GM18868 (cell line): ENCODE results near the gene RS1.

Source experiments
- ATAC-seq: cut with Tn5 transposase; IDR thresholded peaks from one replicate; pipeline ENCODE4 v1.9.1; 2021; ENCODE audit warnings: mild to moderate bottlenecking, moderate library complexity; ENCODE audit not compliant: unreplicated experiment

Gene RS1

DNA sequence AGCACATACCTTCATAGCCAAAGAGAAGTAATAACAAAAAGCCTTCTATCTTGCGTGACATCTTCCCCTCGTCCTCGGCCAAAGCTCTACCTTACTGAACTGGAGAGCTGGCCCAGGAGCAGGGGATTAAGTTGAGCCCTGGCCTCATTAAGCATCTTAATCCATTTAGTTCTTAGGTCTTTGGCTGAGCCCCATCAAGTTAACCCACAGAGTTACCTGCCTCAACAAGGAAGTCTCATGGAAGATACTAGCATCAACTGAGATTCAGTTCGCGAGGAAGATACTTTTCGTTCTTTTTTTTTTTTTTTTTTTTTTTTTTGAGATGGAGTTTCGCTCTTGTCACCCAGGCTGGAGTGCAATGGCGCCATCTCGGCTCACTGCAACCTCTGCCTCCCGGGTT lies at the start of gene RS1:
TSS of gene RS1 (minus strand) at position 101 of the 400 bp plus-strand sequence. CDS start at position 61, 40 bp downstream.
- no peak for ATAC-seq

DNA sequence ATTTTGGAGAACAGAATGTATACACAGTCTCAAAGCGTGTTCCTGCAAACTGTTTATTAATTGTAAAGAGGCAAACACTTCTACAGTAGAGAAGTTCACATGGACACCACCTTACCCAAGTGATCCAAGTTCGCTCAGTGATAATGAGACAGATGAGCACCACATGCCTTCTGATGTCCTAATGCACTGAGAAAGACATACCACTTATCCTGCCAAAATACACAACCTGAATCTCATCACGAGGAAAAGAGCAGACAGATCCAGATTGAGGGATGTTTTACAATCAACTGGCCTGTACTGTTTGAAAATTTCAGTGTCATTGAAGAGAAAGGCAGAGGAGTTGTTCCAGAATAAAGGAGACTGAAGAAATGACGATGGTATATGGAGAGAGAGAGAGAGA lies 47.9 kb upstream of the RS1 start:
- no peak for ATAC-seq

DNA sequence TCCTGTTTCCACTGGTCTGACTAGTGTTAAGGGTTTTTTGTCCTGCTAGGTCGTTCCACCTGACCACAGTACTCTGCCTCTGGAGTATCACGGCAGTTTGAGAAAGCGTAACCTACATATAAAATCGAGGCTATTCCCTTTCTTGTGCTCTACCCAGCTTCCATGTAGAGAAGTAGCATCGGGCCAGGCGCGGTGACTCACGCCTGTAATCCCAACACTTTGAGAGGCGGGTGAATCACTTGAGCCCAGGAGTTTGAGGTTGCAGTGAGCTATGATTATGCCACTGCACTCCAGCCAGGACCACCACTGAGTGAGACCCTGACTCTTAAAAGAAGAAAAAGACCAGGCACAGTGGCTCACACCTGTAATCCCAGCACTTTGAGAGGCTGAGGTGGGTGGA lies 43.0 kb upstream of the RS1 start:
- no peak for ATAC-seq

DNA sequence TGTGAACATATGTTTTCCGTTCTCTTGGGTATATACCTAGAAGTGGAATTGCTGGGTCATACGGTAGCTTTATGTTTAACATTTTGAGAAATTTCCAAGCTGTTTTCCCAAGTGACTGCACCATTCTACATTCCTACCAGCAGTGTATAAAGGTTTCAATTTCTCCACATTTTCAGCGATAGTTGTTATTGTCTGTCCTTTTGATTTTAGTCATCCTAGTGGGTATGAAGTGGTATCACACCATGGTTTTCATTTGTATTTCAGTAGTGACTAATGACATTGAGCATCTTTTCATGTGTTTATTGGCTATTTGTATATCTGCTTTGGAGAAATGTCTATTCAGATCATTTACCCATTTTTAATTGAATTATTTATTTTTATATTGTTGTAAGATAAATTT lies 37.9 kb upstream of the RS1 start:
- ATAC-seq: no peak

DNA sequence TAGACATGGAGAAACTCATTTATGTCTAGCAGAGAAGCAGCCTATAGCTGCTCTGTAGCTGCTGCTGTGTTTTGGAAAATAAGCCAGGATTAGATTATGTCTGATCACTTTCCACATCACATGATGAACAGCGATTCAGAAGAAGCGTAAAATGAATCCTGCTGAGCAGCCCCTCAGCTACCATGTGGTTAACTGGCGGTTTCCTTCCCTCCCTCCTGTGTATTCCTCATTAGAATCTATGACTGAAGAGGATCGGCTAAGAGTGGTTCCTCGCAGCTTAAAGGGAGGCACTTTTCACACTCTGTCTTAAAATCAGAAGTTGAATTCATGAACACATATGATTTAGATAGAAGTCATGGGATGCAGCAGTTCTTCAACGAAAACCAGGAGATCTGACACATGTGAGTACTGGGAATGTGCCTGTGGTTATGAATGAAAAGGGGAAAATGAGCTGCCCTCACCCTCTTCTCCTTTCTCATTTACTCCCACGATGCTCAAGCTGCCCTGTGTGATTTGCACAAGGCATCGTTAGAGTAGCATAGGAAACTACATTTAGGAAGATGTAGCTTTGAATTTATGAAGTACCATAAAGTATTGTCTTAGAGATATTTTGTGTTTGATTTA lies 35.6 kb upstream of the RS1 start, which contains the start of gene PPEF1:
TSS of gene PPEF1 (plus strand) at position 220 of the 624 bp plus-strand sequence. CDS start at position 356, 136 bp downstream.
- no peak for ATAC-seq

DNA sequence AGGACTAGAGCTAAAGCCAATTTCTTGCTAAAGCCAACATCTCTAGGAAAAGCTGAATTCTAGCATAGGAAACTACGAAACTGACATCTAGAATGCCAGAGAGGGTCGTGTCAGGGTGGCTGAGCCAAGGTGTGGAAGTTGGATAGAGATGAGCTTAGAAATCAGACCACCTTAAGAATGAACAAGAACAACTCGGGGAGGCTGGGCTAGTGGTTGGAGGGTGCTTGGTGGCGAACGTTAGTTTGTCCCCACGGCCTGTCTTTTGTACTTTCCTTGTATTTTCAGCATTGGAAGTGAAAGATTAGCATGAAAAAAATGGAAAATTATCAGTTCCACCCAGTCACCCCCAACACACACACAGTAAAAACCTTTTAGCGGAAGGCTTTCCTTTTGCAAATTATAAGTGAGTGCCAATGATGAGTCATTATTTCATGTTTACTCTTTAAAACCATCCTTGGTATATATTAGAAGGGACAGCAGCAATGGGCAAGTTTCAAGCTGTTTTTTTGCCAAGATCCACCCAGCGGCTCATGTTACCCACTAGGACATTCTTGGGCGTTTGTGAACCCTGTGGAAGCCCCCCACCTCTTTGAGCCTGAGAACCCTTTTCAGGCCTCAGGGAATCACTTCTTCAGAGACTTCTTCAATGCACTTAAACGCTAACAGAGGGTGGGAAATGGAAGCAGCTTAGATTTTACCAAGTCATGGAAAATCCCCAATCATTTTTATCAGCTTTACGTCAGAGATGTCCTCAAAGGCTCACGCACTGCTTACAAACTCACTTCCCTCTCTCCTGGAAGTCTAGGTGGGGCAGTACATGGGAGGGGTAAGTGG lies 30.7 kb upstream of the RS1 start:
- no peak for ATAC-seq

DNA sequence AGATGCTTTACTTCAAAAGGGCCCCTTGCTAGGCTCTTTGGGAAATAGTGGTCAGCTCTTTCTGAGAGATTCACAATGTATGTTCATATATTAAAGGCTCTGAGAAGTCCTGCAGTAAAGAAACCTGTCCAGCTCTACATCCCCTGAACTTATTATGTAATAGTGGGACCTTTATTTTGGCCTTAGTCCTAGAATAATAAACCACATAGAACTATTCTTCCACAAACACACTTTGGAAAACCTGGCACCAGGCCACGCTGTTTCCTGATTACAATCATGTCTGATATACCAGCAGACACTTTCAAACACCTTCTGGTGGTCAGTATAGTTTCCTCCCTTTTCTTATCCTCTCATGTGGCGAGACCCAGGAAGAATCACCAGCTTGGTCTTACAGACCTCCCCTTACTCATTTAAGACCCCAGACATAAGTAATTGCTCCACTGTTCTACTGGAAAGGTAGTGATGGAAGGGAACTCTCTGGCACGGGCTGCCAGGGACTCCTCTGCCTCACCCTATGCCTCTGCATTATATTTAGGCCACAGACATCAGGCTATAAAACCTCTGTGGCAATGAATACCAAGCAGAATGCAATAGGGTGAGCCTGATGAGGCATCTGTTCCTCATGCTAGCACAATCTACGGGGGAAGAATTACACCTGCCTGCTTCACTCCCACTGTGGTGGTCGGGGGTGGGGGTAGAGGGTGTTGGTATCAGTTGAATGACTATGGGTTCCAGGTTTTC lies 29.9 kb upstream of the RS1 start:
- ATAC-seq: no peak

DNA sequence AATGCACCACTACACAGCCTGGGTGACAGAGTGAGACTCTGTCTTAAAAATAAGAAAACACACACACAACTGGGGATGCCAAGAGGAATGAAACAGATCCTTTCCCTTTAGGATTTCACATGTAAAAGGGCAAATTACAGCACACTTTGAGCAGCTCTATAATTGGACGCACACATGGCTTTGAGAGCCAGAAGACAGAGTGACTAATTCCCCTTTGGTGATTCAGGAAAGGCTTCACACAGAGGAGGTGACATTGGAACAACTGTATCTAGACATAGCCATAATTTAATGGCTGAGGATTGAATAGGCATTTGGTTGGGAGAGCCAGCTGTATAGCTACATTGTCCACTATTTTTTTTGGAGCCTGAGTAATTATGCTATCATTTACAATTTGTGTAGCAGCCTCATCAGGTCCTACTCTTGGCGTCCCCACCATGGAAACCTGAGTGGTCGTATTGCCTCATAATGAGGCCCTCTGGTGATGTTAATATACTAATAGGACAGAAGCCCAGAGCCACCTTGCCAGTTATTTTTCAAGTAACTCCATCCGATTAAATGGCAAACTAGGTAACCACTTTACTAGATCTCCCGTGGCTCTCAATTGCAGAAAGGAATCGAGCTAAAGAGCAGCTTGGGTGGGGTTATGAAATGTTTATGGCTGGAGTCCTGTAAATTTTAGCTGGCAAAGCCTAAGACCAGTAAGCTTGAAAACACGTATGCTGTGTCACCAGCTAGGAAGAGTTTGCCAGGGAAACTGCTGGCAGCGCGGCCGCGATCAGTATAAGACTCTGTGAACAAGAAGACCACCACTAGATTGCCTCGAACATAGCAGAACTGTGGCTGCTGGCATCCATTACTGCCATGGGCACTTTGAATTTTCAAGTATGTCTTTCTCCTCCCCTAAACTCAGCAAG lies 27.1 kb upstream of the RS1 start:
- no peak for ATAC-seq

DNA sequence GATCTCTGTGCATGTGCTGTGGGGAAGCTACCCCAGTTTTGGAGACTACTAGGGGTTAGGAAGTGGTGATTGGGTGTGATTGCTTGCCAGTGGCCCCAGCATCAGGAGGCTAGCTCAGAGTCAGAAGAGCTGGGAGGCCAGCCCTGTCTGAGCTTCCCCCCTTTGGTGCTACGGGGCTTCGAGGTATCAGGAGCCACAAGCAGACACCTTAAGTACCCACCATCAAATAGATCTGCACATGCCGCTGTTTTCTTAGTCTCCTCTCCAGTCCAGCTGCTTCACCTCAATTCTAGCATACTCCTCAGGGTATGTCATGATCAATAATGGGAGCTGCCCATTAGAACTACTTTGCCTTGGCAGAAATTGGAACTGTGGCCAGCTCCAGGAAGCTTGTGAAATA lies 24.7 kb upstream of the RS1 start:
- ATAC-seq: no peak

DNA sequence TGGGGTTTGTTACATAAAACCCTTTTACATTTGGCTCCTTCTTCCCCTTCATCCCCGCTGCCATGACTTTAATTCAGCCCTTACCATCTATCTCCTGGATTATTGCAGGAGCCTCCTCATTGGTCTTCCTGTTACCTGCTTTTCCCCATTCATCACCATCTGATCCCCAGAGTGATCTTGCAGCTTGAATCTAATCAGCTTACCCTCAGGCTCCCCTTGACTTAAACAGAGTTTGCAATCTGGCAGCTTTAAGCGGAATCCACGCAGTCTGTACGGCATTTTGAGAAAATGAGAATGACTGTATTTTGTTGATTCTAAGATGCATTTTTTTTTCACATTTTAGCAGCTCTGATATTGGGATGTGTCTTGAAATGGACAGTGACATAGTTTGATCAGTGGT lies 20.6 kb upstream of the RS1 start:
- no peak for ATAC-seq

DNA sequence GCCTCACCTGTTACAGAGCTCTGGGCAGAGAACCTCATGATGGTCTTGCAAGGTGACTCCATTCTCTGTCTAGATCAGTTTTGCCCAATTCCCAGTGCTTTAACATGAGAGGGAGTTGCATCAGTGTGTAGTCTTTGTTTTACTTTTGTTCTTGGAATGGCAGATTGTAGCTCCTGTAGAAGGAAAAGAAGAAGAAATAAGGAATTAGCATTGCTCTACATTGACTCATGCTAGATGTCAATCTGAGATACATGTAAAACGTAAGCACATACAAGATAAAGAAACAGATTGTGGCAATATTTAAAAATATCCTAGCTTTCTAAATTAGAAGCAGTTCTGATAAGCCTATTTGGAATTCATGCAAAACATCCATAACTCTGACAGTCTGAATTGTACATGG lies 19.5 kb upstream of the RS1 start:
- no peak for ATAC-seq

DNA sequence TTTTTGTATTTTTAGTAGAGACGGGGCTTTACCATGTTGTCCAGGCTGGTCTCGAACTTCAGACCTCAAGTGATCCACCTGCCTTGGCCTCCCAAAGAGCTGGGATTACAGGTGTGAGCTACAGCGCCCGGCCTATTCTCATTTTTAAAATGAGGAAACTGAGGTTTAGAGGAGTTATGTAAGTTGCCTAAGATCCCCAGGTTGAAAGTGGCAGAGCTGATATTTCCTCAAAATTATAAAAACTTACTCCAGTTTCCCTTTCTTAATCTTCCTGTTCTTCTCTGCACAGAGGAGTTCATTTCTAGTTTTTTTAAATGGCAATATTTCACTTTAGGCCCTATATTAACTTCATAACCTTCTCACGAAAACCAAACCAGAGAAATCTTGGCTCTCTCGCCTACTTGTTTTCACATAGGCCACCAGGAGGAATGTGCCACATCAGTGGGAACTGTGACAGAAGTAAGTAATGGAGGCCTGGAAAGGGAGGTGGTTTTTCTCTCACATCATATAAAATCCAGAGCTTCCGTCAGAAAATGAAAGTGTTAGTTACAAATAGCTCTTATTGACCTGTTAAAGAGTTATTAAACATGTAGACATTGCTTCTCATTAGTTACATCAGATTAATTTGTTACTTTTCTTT lies 16.1 kb upstream of the RS1 start:
- ATAC-seq: no peak

DNA sequence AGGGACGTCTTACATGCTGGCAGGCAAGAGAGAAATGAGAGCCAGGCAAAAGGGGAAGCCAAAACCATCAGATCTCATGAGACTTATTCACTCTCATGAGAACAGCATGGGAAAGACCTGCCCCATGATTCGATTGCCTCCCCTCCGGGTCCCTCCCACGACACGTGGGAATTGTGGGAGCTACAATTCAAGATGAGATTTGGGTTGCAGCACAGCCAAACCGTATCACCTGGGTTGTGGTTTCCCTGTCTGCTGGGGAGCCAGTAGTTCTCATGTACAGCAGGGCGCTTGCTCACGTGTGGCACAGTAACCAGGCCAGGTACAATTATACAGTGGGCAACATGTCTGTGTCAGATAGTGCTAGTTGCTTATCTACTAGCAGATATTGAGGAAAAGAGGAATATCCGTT lies 11.1 kb upstream of the RS1 start:
- no peak for ATAC-seq

DNA sequence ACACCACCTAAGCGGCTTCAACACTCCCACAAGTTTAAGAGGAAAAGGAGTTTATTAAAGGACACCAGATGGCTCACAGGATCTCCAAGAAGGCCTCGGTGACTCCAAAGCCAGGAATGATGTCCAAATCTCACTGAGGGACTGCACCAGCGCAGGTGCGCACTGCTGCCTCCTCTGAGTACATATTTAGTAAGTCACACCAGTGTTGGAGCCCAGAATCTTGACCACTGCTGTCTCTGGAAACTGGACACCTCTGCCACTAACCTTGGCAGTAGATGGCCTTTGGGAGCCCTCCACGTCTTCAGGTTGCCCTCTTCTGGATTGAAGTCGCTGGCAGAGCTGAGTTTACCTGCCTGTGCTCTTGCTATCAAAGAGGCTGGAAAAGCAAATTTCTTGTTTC lies 10.1 kb upstream of the RS1 start:
- ATAC-seq: no peak

DNA sequence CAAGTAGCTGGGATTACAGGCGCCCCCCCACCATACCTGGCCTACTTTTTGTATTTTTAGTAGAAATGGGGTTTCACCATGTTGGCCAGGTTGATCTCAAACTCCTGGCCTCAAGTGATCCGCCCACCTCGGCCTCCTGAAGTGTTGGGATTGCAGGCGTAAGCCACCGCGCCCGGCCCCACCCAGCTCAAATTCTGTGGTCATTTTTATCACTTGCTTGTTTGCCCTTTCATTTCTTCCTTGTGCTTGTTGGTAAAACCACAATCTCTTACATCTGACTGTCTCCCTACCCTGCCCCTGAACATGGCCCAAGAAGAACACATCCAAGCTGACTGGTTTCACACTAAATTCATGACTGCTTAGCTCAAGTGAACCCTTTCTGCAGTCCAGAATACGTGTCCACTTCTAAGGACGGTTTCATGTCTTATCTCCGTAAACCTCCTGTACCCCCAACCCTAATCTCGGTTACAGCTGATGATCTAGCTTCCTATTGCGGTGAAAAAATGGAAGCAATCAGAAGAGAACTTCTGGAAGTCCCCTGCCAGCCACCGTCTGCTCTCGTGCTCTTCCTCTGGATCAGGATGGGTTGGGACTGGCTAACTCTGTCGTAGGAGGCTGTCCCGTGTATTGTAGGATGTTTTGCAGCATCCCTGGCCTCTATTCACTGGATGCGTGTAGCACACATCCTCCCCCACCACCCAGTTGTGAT lies 5.4 kb upstream of the RS1 start:
- ATAC-seq: no peak

DNA sequence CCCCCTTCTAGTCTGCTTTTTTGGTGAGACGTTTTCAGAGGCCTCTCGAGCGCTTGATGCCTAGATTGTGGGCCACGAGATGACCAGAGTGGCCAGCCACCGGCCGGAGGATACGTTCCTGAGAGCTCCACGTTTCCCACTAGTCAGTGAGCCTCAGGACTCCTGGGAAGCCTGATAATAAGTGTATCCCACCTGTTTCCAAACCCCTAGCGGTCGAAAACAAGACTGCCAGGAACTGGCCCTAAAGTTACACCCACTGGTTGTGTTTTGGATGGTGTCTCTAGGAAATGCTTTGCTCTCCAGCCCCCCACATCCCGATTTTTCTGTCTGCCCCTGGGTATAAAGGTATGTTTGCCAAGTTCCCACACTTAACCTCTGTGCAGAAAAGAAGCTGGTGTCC lies 4.6 kb upstream of the RS1 start:
- ATAC-seq: no peak

DNA sequence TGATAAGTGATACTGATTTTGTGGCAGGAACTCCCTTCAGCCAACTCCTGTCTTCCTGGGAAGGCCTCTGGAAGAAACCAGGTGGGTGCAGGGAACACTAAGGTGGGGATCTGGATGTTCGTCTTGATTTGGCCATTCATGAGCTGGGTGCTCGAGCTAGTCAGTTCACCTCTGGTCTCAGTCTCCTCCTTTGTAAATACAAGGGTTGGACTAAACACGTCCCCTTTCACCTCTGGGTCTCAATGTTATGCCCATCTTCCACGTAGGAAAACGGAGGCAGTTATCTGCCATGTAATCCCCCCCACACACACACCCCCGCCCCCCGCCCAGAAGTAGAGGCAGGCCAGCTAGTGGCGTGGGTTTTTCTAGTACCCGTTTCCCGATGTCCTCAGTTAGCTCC lies 4.1 kb upstream of the RS1 start:
- ATAC-seq: no peak

DNA sequence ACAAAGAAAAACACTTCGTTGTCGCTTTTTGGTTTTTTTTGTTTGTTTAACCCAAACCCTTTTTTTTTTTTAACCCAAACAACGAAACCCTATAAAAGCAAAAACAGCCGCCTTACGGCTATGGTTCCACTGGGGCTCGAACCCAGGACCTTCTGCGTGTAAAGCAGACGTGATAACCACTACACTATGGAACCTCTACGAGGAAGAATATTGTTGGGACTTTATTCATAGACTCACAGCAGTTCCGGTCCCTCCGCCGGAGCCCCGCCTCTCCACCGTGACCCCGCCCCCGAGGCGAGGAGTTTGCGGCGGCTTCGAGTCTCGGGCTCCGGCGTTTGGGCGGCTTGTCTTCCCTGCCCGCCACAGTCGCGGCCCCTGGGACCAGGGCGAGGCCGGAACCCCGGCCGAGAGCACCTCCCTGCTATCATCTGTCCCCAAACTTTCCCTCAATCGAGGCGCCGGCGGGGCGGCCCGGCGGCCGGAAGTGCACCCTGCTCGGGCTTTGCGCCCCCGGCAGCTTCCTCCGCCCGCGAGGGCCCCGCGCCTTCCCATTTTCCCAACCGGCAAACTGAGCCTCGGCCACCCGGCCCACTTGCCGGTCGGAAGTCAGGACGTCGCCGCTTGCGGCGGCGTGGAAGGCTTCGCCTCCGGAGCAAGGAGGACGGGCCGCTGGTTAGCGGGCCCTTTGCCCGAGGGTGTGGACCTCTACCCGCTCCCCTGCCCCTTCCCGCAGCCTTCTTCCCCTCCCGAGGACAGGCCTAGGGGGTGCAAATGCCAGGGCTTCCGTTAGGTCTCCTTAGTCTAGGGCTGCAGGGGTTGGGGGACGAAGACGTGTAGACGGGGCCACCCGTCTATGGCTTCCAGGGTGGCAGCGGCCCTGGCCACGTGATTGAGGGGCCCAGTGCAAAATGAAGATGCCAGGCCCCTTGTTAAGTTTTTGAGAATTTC lies 3.2 kb upstream of the RS1 start:
- peak; percentile 74 for ATAC-seq

DNA sequence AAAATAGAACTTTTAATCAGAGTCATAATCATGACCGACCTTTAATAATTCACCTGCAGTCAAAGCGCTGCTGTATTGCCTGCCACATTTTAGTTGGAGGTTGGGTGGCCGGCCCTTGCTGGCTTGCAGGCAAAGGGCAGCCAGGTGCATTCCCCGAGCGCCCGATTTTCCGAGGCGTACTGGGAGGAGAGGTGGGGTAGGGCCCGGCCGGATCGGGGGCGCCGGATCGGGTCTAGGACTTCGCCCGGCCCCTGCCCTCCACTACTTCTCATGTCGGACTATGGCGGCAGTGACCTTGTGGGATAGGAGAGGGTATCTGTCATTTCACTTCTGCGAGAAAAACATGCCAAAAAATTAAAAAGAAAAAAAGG lies 2.5 kb upstream of the RS1 start:
- peak; percentile 32 for ATAC-seq
